ENCODE data around the gene SRSF1.
"Not testable (repeated sequence)": the region's sequence is repeated elsewhere in the genome, so short reads cannot be mapped to it uniquely, and the experiment has no call there.

SRSF1 gene

DNA sequence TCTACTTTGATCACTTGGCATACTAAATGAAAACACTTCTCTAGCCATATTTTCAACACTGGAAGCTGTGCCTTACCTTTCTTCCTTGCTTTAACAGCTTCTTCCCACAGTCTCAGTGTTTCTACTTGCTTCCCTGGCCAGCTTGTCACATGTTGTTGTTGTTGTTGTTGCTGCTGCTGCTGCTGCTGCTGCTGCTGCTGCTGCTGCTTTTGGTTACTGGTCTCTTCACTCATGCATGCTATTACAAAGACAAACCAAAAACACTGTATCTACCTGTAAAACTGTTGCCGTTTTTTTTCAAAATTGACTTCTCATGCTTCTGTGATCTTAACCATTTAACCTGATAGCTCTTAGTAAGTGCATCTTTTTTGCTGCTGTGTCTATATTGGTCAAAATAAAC, 28.0 kb downstream of the SRSF1 start:
- Mint-ChIP-seq H3K4me1 (peaks cover 46% of the 10 kb centered on the region), H3K27me3 (ENCODE audit: low read depth, poor library complexity) (no peaks in the 10 kb centered on the region), H3K36me3 (ENCODE audit: low read depth) (peaks cover 71% of the 10 kb centered on the region), H3K4me3 (no peak overlapping the region), H3K27ac (no peak overlapping the region), H3K9me3 (no peaks in the 10 kb centered on the region)
- TF ChIP-seq, protein P1, sequence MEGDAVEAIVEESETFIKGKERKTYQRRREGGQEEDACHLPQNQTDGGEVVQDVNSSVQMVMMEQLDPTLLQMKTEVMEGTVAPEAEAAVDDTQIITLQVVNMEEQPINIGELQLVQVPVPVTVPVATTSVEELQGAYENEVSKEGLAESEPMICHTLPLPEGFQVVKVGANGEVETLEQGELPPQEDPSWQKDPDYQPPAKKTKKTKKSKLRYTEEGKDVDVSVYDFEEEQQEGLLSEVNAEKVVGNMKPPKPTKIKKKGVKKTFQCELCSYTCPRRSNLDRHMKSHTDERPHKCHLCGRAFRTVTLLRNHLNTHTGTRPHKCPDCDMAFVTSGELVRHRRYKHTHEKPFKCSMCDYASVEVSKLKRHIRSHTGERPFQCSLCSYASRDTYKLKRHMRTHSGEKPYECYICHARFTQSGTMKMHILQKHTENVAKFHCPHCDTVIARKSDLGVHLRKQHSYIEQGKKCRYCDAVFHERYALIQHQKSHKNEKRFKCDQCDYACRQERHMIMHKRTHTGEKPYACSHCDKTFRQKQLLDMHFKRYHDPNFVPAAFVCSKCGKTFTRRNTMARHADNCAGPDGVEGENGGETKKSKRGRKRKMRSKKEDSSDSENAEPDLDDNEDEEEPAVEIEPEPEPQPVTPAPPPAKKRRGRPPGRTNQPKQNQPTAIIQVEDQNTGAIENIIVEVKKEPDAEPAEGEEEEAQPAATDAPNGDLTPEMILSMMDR (IDR thresholded peaks at IDR 0.05): no peak
- DNase-seq: no peak

DNA sequence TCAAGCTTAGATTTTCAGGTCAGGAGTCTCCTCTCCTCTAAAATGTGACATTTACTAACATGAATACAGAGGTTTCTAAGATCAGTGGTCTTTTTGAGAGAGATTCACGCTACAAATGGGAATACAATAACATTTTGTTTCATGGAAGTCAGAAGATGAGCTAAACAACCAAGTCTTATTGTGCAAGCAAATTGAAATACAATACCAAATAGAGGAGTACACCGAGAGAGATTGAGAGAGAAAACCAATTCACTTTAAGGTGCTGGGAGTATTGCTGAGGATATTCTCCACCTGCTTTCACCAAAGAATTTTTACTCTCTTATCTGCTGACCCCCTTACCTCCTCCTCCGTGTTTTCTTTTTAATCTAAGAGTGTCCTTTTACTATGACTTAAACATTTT, 30.5 kb downstream of the SRSF1 start:
- H3K9me3 Mint-ChIP-seq: no peaks in the 10 kb centered on the region
- H3K4me3 Mint-ChIP-seq: no peak overlapping the region

DNA sequence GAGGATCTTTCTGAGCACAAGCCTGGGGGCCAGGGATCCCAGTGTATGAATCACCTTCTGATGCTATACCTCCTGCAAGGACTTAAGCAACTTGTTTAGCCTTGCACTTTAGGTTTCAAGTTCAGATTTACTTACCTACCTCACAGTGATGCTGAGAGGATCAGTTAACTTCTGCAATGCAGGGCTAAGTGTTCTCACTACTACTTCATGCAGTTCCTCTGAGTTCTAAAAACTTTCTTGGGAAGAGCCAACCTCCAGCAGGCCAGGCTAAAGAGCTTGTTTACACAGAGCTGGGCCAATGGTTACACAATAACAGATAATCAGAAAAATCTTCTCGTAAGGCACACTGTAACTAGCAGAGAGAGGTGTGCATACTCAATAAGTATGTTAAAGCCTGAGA, 32.0 kb downstream of the SRSF1 start:
- no peak overlapping the region for H3K4me3 Mint-ChIP-seq
- peaks cover 53% of the 10 kb centered on the region for H3K36me3 Mint-ChIP-seq (ENCODE audit: low read depth)
- no peak overlapping the region for H3K27ac Mint-ChIP-seq
- peaks cover 31% of the 10 kb centered on the region for H3K4me1 Mint-ChIP-seq
- H3K9me3 Mint-ChIP-seq: no peaks in the 10 kb centered on the region
- TF ChIP-seq, protein P1 (IDR thresholded peaks at IDR 0.05): no peak
- H3K27me3 Mint-ChIP-seq (ENCODE audit: low read depth, poor library complexity): peaks cover 4% of the 10 kb centered on the region
- DNase-seq: no peak

More for the DNA sequence above, 30.5 kb downstream of the SRSF1 start:
- Mint-ChIP-seq H3K4me1 (peaks cover 31% of the 10 kb centered on the region), H3K27ac (no peak overlapping the region), H3K27me3 (ENCODE audit: low read depth, poor library complexity) (peaks cover 4% of the 10 kb centered on the region), H3K36me3 (ENCODE audit: low read depth) (peaks cover 64% of the 10 kb centered on the region)
- DNase-seq: no peak
- TF ChIP-seq, protein P1 (IDR thresholded peaks at IDR 0.05): no peak

DNA sequence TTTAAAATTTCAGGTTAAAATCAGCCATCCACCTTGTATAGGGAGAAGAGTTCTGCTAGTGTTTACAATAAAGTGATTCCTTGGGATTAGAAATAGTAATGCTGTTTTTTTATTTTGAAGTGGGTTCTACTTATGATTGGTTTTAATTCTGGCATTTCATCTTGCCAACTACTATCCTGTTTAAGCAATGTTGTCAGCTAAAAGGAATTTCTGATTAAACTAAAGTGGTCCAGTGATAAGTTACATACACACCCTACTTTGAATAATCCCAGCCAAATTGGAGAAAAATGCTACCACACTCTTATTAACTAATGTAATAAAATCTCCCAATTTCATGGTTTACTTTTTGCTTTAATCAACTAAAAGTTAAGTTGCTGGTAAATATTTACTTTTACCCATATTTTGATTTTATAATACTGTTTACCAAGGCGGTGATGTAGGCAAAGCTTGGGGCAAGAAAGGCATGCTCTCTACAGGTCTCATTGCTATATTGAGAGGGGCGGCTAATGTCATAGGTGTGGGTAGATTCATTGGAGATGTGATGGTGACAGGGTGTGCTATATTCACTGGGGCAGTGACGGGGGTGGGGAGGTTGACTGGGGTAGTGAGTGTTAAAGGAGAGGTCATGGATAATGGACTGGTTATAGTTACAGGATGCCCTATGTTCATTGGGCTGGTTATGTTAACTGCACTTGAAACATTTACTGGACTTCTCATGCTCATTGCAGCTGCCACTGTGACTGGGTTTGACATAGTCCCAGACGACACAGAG, 32.8 kb downstream of the SRSF1 start:
- not testable (repeated sequence) for H3K4me3 Mint-ChIP-seq; H3K27me3 Mint-ChIP-seq (ENCODE audit: low read depth, poor library complexity); H3K9me3 Mint-ChIP-seq; DNase-seq
- Mint-ChIP-seq H3K36me3 (ENCODE audit: low read depth) (peaks cover 51% of the 10 kb centered on the region), H3K4me1 (peaks cover 34% of the 10 kb centered on the region), H3K27ac (peak overlapping the region; percentile 40)

DNA sequence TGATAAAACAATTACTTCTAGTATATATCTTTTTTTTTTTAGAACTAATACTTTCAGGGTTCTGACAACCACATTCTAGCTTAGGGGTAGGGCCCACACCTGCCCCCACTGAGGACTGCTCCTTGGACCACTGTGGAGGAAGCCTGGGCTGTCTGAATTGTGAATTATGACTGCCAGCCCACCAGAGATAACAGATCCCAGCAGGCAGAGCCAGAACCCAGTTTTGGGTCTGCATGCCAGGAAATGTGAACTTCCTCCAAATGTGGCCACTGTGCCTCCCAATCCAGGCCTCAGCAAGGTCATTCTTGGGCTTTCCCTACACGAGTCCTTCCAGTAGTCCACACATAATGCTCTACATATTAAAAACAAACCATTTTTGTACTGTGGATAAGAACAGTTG, 34.9 kb downstream of the SRSF1 start:
- no peak overlapping the region for H3K4me3 Mint-ChIP-seq
- no peak overlapping the region for H3K27ac Mint-ChIP-seq
- TF ChIP-seq, protein P1 (IDR thresholded peaks at IDR 0.05): no peak
- H3K4me1 Mint-ChIP-seq: peaks cover 30% of the 10 kb centered on the region
- no peaks in the 10 kb centered on the region for H3K9me3 Mint-ChIP-seq
- DNase-seq: no peak
- H3K36me3 Mint-ChIP-seq (ENCODE audit: low read depth): peaks cover 41% of the 10 kb centered on the region
- peaks cover 4% of the 10 kb centered on the region for H3K27me3 Mint-ChIP-seq (ENCODE audit: low read depth, poor library complexity)

DNA sequence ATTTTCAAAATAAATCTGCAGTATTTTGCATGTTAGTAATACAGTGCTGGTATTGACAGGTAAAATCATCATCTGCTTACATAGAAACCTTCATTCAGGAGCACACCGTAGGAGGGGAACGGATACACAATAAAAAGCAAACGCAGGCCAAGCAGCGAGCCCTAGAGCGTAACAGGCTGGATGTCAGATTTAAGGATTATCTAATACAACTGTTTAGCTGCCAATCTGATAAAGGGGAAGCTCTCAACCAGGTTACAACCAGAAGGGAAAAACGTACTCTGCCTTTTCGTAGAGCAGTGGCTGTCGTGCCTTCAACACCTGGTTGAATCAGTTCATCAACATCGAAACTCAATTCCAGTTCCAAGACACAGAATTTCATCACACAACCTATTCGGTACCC, 35.5 kb downstream of the SRSF1 start:
- peaks cover 35% of the 10 kb centered on the region for H3K36me3 Mint-ChIP-seq (ENCODE audit: low read depth)
- peak overlapping the region; percentile 15 for H3K27ac Mint-ChIP-seq
- TF ChIP-seq, protein P1 (IDR thresholded peaks at IDR 0.05): no peak
- H3K4me3 Mint-ChIP-seq: no peak overlapping the region
- H3K4me1 Mint-ChIP-seq: peaks cover 30% of the 10 kb centered on the region
- DNase-seq: no peak
- H3K9me3 Mint-ChIP-seq: no peaks in the 10 kb centered on the region
- peaks cover 4% of the 10 kb centered on the region for H3K27me3 Mint-ChIP-seq (ENCODE audit: low read depth, poor library complexity)
